Measurements from ENCODE around the gene POLE. TPM values are rescaled to one million over a fixed set of nuclear protein-coding genes. Genes with fewer than 3 reads are reported as not detected.

The POLE gene
- total and polyA plus RNA-seq, 11 donors, result 5.3 to 18.6 (median 9.8) TPM

GRCh38 chr12:132597333-132598316, 89.5 kb downstream of the POLE start:
- no peak for TF ChIP-seq CTCF (IDR thresholded peaks at IDR 0.05)
- no peak for TF ChIP-seq POLR2A (IDR thresholded peaks at IDR 0.05)
- Histone ChIP-seq H3K27me3 (peaks cover 0 to 44% (median 3%) of the 10 kb centered on the region in 9 donors), H3K4me1 (peaks cover 0 to 35% (median 12%) of the 10 kb centered on the region in 12 donors), H3K27ac (peak overlapping the region in 1 of 12 donors; percentile 61), H3K4me3 (peak overlapping the region in 9 of 12 donors; percentile 20 to 58 (median 47)), H3K36me3 (no peaks in the 10 kb centered on the region), H3K9me3 (no peaks in the 10 kb centered on the region)
- WGBS, 4 donors, result 5 to 7% (median 6%) methylated on average over 21 to 55 of the region's 58 CpGs
- intact Hi-C loops (cut with DNase I), result loop anchor here in 1 of 10 donors (10.0 kb wide), 1 partner anchor 103 kb away; the partner anchor contains the start of gene FBRSL1
- ATAC-seq (peak in 1 of 4 donors; percentile 41), DNase-seq (peak in 1 of 5 donors; percentile 66)

- H3K27me3 ChIP-seq, result peaks cover 0 to 32% (median 0%) of the 10 kb centered on the region in 9 donors
- intact Hi-C loops (cut with DNase I), result loop anchor here in 1 of 10 donors (10.0 kb wide), 1 partner anchor 101 kb away; the partner anchor contains the start of gene FBRSL1
- WGBS, 4 donors, result 40 to 58% (median 54%) methylated on average over 6 to 18 of the region's 18 CpGs
Measured at GRCh38 chr12:132596016-132596415, 91.1 kb downstream of the POLE start.

GRCh38 chr12:132595183-132595582, 92.0 kb downstream of the POLE start:
- intact Hi-C loops (cut with DNase I), result loop anchor here in 1 of 10 donors (10.0 kb wide), 1 partner anchor 100 kb away; the partner anchor contains the start of gene FBRSL1
- Histone ChIP-seq H3K36me3 (no peaks in the 10 kb centered on the region), H3K9me3 (no peaks in the 10 kb centered on the region), H3K27me3 (peaks cover 0 to 23% (median 0%) of the 10 kb centered on the region in 9 donors), H3K27ac (no peak overlapping the region), H3K4me1 (peaks cover 0 to 23% (median 6%) of the 10 kb centered on the region in 12 donors), H3K4me3 (no peak overlapping the region)
- WGBS, 4 donors, result 80 to 87% (median 85%) methylated on average over 11 of the region's 11 CpGs
- no peak for TF ChIP-seq POLR2A (IDR thresholded peaks at IDR 0.05)
- TF ChIP-seq CTCF (IDR thresholded peaks at IDR 0.05), result no peak
- DNase-seq, result peak in 1 of 5 donors; percentile 26
- no peak for ATAC-seq

More at GRCh38 chr12:132596016-132596415, 91.1 kb downstream of the POLE start:
- peak in 2 of 5 donors; percentile 60 to 61 for DNase-seq
- peak in 2 of 4 donors; percentile 15 to 16 for ATAC-seq
- Histone ChIP-seq H3K9me3 (no peaks in the 10 kb centered on the region), H3K27ac (peak overlapping the region in 1 of 12 donors; percentile 54), H3K4me3 (no peak overlapping the region), H3K36me3 (no peaks in the 10 kb centered on the region), H3K4me1 (peaks cover 0 to 30% (median 9%) of the 10 kb centered on the region in 12 donors)
- no peak for TF ChIP-seq POLR2A (IDR thresholded peaks at IDR 0.05)
- no peak for TF ChIP-seq CTCF (IDR thresholded peaks at IDR 0.05)

Measured in heart left ventricle (tissue), 16 donors.